ENCODE data around the gene NPAS3. TPM values are rescaled to one million over a fixed set of nuclear protein-coding genes. Genes with fewer than 3 reads are reported as not detected.
A peak's percentile ranks its signal among the peaks of the same experiment; 100 is the strongest.

Gene NPAS3
- total and polyA plus RNA-seq, 2 donors (not counting 1 experiment from before 2014, with no cell fraction given) = 0.10 to 0.50 TPM

- no peak overlapping the region for H3K4me3 ChIP-seq (replicated peaks in 1 of 4; ENCODE audit: control extremely low read depth in 1 of 4, insufficient read depth in 1 of 4, low read depth in 3 of 4, low read length in 4 of 4)
- no peak overlapping the region for H3K27ac ChIP-seq (ENCODE audit: insufficient read depth, low read length)
- no peak overlapping the region for H3K9ac ChIP-seq (ENCODE audit: insufficient read depth, low read length)
- peak; percentile 64 to 94 for DNase-seq (ENCODE audit: low read depth in 2 of 2)
- H3K4me1 ChIP-seq (ENCODE audit: control insufficient read depth, extremely low read depth, insufficient read depth, low read length) = no peaks in the 10 kb centered on the region
- H3K4me2 ChIP-seq (ENCODE audit: extremely low read depth, insufficient read depth, low read length) = no peak overlapping the region
- H4K20me1 ChIP-seq (ENCODE audit: control insufficient read depth, extremely low read depth, insufficient read depth, low read length) = no peaks in the 10 kb centered on the region
- H2AFZ ChIP-seq (ENCODE audit: low read length) = no peak overlapping the region
- H3K9me3 ChIP-seq (ENCODE audit: control insufficient read depth, insufficient read depth, low read depth, low read length) = no peaks in the 10 kb centered on the region
- TF ChIP-seq EZH2 (IDR thresholded peaks at IDR 0.05; ENCODE audit: low read length, missing control alignments) (no peak), CTCF (conservative IDR thresholded peaks at IDR 0.05 in 1 of 2, IDR thresholded peaks at IDR 0.05 in 1 of 2; ENCODE audit: low read depth in 1 of 2, low read length in 2 of 2) (no peak)
- H3K36me3 ChIP-seq (ENCODE audit: control insufficient read depth, insufficient read depth, low read length) = no peaks in the 10 kb centered on the region
- no peaks in the 10 kb centered on the region for H3K27me3 ChIP-seq (ENCODE audit: control insufficient read depth, insufficient read depth, low read length)
- no peaks in the 10 kb centered on the region for H3K79me2 ChIP-seq (ENCODE audit: control insufficient read depth, insufficient read depth, low read length)
Observed at GRCh38 chr14:33510063-33510481, 571.4 kb downstream of the NPAS3 start.

- DNase-seq (ENCODE audit: low read depth in 2 of 2) = no peak
- TF ChIP-seq EZH2 (IDR thresholded peaks at IDR 0.05; ENCODE audit: low read length, missing control alignments) = no peak
- TF ChIP-seq CTCF (conservative IDR thresholded peaks at IDR 0.05 in 1 of 2, IDR thresholded peaks at IDR 0.05 in 1 of 2; ENCODE audit: low read depth in 1 of 2, low read length in 2 of 2) = no peak
- Histone ChIP-seq H3K36me3 (ENCODE audit: control insufficient read depth, insufficient read depth, low read length) (no peaks in the 10 kb centered on the region), H3K79me2 (ENCODE audit: control insufficient read depth, insufficient read depth, low read length) (no peaks in the 10 kb centered on the region), H3K9me3 (ENCODE audit: control insufficient read depth, insufficient read depth, low read depth, low read length) (no peaks in the 10 kb centered on the region), H3K27me3 (ENCODE audit: control insufficient read depth, insufficient read depth, low read length) (no peaks in the 10 kb centered on the region), H3K9ac (ENCODE audit: insufficient read depth, low read length) (no peak overlapping the region), H3K4me3 (replicated peaks in 1 of 4; ENCODE audit: control extremely low read depth in 1 of 4, insufficient read depth in 1 of 4, low read depth in 3 of 4, low read length in 4 of 4) (no peak overlapping the region), H3K4me2 (ENCODE audit: extremely low read depth, insufficient read depth, low read length) (no peak overlapping the region), H2AFZ (ENCODE audit: low read length) (no peak overlapping the region), H3K27ac (ENCODE audit: insufficient read depth, low read length) (no peak overlapping the region), H3K4me1 (ENCODE audit: control insufficient read depth, extremely low read depth, insufficient read depth, low read length) (no peaks in the 10 kb centered on the region), H4K20me1 (ENCODE audit: control insufficient read depth, extremely low read depth, insufficient read depth, low read length) (no peaks in the 10 kb centered on the region)
Observed at GRCh38 chr14:33510991-33511390, 572.3 kb downstream of the NPAS3 start.

- Histone ChIP-seq H3K9ac (ENCODE audit: insufficient read depth, low read length) (no peak overlapping the region), H3K4me3 (replicated peaks in 1 of 4; ENCODE audit: control extremely low read depth in 1 of 4, insufficient read depth in 1 of 4, low read depth in 3 of 4, low read length in 4 of 4) (no peak overlapping the region), H4K20me1 (ENCODE audit: control insufficient read depth, extremely low read depth, insufficient read depth, low read length) (no peaks in the 10 kb centered on the region), H3K9me3 (ENCODE audit: control insufficient read depth, insufficient read depth, low read depth, low read length) (no peaks in the 10 kb centered on the region), H2AFZ (ENCODE audit: low read length) (no peak overlapping the region), H3K79me2 (ENCODE audit: control insufficient read depth, insufficient read depth, low read length) (no peaks in the 10 kb centered on the region), H3K27ac (ENCODE audit: insufficient read depth, low read length) (no peak overlapping the region), H3K36me3 (ENCODE audit: control insufficient read depth, insufficient read depth, low read length) (no peaks in the 10 kb centered on the region), H3K4me2 (ENCODE audit: extremely low read depth, insufficient read depth, low read length) (no peak overlapping the region), H3K4me1 (ENCODE audit: control insufficient read depth, extremely low read depth, insufficient read depth, low read length) (no peaks in the 10 kb centered on the region), H3K27me3 (ENCODE audit: control insufficient read depth, insufficient read depth, low read length) (no peaks in the 10 kb centered on the region)
- no peak for TF ChIP-seq CTCF (conservative IDR thresholded peaks at IDR 0.05 in 1 of 2, IDR thresholded peaks at IDR 0.05 in 1 of 2; ENCODE audit: low read depth in 1 of 2, low read length in 2 of 2)
- no peak for TF ChIP-seq EZH2 (IDR thresholded peaks at IDR 0.05; ENCODE audit: low read length, missing control alignments)
- DNase-seq (ENCODE audit: low read depth in 2 of 2) = peak; percentile 61 to 76
Observed at GRCh38 chr14:33511851-33512640, 573.4 kb downstream of the NPAS3 start.
